DMS114 treated with DMSO at 0.1 percent for 48 hours (cell line): Measurements from ENCODE around the gene EIF3A.
"Not testable (repeated sequence)": the region's sequence is repeated elsewhere in the genome, so short reads cannot be mapped to it uniquely, and the experiment has no call there.

ENCODE experiments used
- DNase-seq: peaks from one replicate; lab custom pipeline; 2025; ENCODE audit not compliant: unreplicated experiment; lab: John Stamatoyannopoulos, UW

EIF3A gene

GRCh38 chr10:119100434-119101238 is 20.0 kb upstream of the EIF3A start:
- no peak for DNase-seq

- no peak for DNase-seq
Measured at GRCh38 chr10:119098576-119098975, 18.0 kb upstream of the EIF3A start.

GRCh38 chr10:119096641-119097415 is 16.2 kb upstream of the EIF3A start:
- not testable (repeated sequence) for DNase-seq

DNA sequence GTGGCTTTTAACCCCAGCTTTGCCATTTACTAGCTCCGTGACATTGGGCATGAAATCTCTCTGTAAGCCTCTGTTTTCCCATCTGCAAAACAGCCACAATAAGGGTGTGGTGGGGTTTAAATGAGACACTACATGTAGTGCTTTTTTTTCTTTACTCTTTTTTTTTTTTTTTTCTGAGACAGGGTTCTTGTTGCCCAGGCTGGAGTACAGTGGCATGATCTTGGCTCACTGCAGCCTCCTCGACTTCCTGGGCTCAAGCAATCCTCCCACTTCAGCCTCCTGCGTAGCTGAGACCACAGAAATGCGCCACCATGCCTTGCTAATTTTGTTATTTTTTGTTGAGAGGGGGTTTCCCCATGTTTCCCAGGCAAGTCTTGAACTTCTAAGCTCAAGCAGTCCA is 15.0 kb upstream of the EIF3A start:
- DNase-seq: no peak

- no peak for DNase-seq
Measured at GRCh38 chr10:119090968-119091367, 10.4 kb upstream of the EIF3A start.

GRCh38 chr10:119090026-119090795 is 9.6 kb upstream of the EIF3A start:
- DNase-seq: no peak

DNA sequence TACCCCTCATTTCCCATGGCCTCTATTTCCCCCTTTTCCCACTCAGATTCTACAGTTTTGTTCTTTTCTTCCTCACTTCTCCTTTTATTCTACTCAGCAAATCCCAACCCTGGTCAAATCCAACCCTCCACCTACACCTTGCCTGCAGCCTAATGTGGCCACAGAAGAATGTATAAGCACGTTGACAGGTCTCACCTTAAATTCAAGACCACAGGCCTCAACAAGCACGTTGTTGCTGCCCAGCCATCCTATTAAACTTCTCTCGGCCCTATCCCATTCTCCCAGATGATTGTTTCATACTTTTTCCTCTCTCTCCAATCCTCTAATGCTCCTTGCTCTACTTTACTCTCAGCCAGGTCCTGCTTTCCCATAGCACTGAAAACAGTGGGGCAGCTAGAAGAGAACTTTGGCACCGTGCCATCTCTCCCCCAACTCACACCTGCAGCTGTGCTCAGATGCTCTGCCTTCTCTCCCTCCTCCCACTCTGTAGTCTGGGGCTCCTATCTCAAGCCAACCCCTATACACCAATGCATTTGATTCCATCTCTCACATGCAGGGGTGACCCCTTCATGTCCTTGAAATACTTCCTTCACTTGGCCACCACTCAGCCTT is 6.8 kb upstream of the EIF3A start:
- DNase-seq: no peak

DNA sequence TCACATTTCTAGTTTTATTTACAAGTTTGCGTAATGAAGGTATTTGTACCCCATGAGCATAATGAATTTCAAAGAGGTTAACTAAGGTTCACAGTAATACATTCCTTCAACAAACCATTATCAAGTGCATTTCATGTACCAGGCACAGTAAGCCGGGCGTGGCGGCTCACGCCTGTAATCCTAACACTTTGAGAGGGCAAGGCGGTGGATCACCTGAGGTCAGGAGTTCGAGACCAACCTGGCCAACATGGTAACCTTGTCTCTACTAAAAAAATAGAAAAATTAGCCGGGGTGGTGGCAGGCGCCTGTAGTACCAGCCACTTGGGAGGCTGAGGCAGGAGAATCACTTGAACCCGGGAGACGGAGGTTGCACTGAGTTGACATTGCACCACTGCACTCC is 4.3 kb upstream of the EIF3A start:
- DNase-seq: no peak

GRCh38 chr10:119079599-119080520 is 757 bp downstream of the EIF3A start:
- peak; percentile 50 for DNase-seq

- DNase-seq: no peak
Measured at GRCh38 chr10:119078422-119079179, 2.0 kb downstream of the EIF3A start.

- no peak for DNase-seq
Measured at GRCh38 chr10:119073584-119073983, 7.0 kb downstream of the EIF3A start.

DNA sequence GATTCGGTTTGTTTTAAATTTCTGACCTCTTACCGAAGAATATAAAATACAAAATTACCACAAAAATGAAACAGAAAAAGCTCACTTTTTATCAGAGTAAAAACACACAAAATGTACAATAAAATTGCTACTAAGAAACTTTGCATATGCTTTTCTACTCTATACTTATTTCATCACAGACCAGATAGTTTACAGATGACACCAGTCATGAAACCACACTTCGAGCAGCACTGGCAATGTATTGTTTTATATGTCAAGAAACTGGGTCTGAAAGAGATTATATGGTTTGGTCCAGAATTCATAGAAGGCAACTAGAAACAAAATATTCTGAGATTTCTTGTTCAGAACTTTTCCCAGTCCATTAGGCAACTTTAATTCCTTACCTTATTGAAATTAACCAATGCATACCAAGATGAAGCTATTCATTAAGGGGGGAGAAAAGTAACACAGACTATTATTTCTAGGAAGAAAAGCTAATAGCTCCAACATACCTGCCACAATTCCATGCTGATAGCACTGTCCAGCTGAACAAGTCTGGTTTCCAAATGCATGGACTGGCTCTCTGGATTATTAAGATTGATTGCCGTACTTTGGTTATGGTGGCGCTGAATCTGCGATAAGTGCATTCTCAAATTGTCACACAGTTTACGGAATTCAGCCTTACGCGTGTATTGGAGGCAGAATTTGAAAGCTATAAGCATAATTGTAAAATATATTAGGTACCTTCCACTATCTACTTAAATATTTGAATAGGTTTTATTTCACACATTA is 10.0 kb downstream of the EIF3A start:
- DNase-seq: no peak

- DNase-seq: no peak
Measured at GRCh38 chr10:119061926-119062325, 18.7 kb downstream of the EIF3A start.

DNA sequence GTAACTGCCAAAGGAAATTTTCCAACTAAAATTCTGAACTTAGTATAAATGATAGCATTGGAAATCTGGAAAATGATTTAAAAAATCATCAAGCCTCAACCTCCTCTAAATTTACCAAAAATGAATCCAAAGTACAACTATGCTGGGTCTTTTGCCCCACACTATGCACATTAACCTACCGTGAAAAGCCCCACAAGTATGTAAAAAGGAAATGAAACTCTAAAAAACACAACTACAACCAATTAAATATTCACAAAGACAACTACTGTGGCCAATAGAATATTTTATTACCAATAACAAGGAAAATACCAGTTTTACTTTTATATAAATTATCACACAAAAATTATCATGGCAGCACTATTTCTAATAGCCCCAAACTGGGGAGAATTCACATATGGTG is 19.3 kb downstream of the EIF3A start:
- DNase-seq: no peak

- no peak for DNase-seq
Measured at GRCh38 chr10:119060107-119060506, 20.5 kb downstream of the EIF3A start.

DNA sequence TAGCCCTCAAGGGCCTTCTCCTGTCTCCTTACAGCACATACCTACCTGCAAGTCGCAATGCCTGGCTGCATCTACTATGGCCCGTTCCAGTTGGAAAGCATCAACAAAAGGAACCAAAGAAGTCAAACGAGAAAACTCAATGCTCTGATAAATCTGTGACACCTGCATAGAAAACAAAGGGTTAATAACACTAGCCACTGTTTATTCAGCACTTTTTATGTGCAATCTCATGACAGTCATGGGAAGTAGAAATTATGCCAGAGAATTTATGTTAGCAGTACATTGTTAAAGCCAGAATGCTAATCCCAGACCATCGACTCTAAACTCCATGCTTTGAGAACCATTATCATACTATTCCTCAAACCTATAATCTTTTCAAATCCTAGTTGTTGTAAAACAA is 21.1 kb downstream of the EIF3A start:
- DNase-seq: no peak

DNA sequence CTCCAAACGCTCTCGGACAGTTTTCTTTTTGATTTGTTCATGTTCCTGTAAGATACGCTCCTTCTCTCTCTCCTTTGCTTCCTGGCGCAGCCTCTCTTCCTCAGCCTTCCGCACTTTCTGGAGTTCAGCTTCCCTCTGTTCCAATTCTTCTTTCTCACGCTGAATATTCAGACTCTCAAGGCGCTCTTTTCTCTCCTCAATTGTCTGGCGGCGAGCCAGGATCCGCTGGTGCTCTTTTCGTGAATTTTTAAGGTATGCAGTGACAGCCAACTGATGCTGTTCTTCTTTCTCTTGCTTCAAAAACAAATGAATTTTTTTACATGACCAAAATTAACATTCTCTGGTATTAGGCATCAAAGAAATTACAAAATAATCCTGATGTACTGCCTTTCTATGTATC is 22.6 kb downstream of the EIF3A start:
- no peak for DNase-seq

DNA sequence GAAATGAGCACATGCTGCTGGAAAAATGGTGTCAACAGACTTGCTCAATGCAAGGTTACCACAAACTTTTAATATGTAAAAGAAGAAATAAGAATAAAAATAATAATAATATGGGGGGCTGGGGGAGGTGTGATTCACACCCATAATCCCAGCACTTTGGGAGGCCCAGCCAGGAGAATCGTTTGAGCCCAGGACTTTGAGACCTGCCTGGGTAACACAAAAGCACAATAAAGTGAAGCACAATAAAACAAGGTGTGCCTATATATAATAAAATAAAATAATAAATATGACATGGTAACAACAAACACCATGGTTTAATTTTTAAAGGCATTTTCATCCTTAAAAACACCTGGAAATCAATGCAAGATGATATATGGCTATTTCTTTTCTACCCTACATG is 25.1 kb downstream of the EIF3A start:
- DNase-seq: no peak

- DNase-seq: no peak
Measured at GRCh38 chr10:119051775-119052174, 28.8 kb downstream of the EIF3A start.
